ENCODE results near the gene CDH4. TPM values are rescaled to one million over a fixed set of nuclear protein-coding genes. Genes with fewer than 3 reads are reported as not detected.

The CDH4 gene
- total RNA-seq, 1 experiment from 2014 or later = not detected

- no peak for TF ChIP-seq CTCF (IDR thresholded peaks at IDR 0.05; ENCODE audit: insufficient read depth in 1 of 2, low read depth in 1 of 2, low read length in 1 of 2, severe bottlenecking in 1 of 2, unreplicated experiment in 1 of 2)
- Histone ChIP-seq H3K27me3 (replicated peaks; ENCODE audit: control insufficient read depth, insufficient read depth, low read length) (no peaks in the 10 kb centered on the region), H3K36me3 (ENCODE audit: control insufficient read depth, insufficient read depth, low read length) (no peaks in the 10 kb centered on the region), H3K4me3 (ENCODE audit: low read depth, low read length) (no peak overlapping the region), H3K4me1 (no peaks in the 10 kb centered on the region; the same call in 1 of the 2 replicates), H3K9me3 (peaks cover 10% of the 10 kb centered on the region; the same call in 1 of the 2 replicates)
- Mint-ChIP-seq H3K4me3 (ENCODE audit: unreplicated experiment) (no peak overlapping the region), H3K4me1 (ENCODE audit: low read depth, unreplicated experiment) (no peaks in the 10 kb centered on the region), H3K27me3 (ENCODE audit: insufficient read depth, unreplicated experiment) (peaks cover 3% of the 10 kb centered on the region), H3K9me3 (ENCODE audit: unreplicated experiment) (peaks cover 28% of the 10 kb centered on the region), H3K36me3 (ENCODE audit: insufficient read depth, unreplicated experiment) (no peaks in the 10 kb centered on the region), H3K27ac (ENCODE audit: unreplicated experiment) (no peak overlapping the region)
- CTCF ChIA-PET = no interaction called here
- no TSS peak for BruUV-seq (replicated peaks)
- intact Hi-C loops (cut with micrococcal nuclease; ENCODE audit: unreplicated experiment) = no loop called here
- POLR2A ChIA-PET = no interaction called here
- DNase-seq = no peak
These were observed 4.3 kb downstream of the CDH4 start for GRCh38 chr20:61256365-61256764.

GRCh38 chr20:61256824-61257223 is 4.8 kb downstream of the CDH4 start:
- no peaks in the 10 kb centered on the region for H3K27me3 ChIP-seq (replicated peaks; ENCODE audit: control insufficient read depth, insufficient read depth, low read length)
- H3K4me1 ChIP-seq = no peaks in the 10 kb centered on the region; the same call in 1 of the 2 replicates
- no peak for DNase-seq
- no peaks in the 10 kb centered on the region for H3K36me3 ChIP-seq (ENCODE audit: control insufficient read depth, insufficient read depth, low read length)
- H3K36me3 Mint-ChIP-seq (ENCODE audit: insufficient read depth, unreplicated experiment) = no peaks in the 10 kb centered on the region
- H3K4me3 Mint-ChIP-seq (ENCODE audit: unreplicated experiment) = no peak overlapping the region
- H3K9me3 ChIP-seq = peaks cover 7% of the 10 kb centered on the region; the same call in 1 of the 2 replicates
- CTCF ChIA-PET = no interaction called here
- H3K4me3 ChIP-seq (ENCODE audit: low read depth, low read length) = no peak overlapping the region
- no peak overlapping the region for H3K27ac Mint-ChIP-seq (ENCODE audit: unreplicated experiment)
- no peak for TF ChIP-seq CTCF (IDR thresholded peaks at IDR 0.05; ENCODE audit: insufficient read depth in 1 of 2, low read depth in 1 of 2, low read length in 1 of 2, severe bottlenecking in 1 of 2, unreplicated experiment in 1 of 2)
- intact Hi-C loops (cut with micrococcal nuclease; ENCODE audit: unreplicated experiment) = no loop called here
- no peaks in the 10 kb centered on the region for H3K4me1 Mint-ChIP-seq (ENCODE audit: low read depth, unreplicated experiment)
- no TSS peak for BruUV-seq (replicated peaks)
- H3K9me3 Mint-ChIP-seq (ENCODE audit: unreplicated experiment) = peaks cover 28% of the 10 kb centered on the region
- POLR2A ChIA-PET = no interaction called here
- H3K27me3 Mint-ChIP-seq (ENCODE audit: insufficient read depth, unreplicated experiment) = peaks cover 5% of the 10 kb centered on the region

- Histone ChIP-seq H3K9me3 (peaks cover 7% of the 10 kb centered on the region; the same call in 1 of the 2 replicates), H3K4me1 (no peaks in the 10 kb centered on the region; the same call in 1 of the 2 replicates), H3K4me3 (ENCODE audit: low read depth, low read length) (no peak overlapping the region), H3K27me3 (replicated peaks; ENCODE audit: control insufficient read depth, insufficient read depth, low read length) (no peaks in the 10 kb centered on the region), H3K36me3 (ENCODE audit: control insufficient read depth, insufficient read depth, low read length) (no peaks in the 10 kb centered on the region)
- no peak overlapping the region for H3K27ac Mint-ChIP-seq (ENCODE audit: unreplicated experiment)
- no peak for DNase-seq
- ChIA-PET POLR2A (no interaction called here), CTCF (no interaction called here)
- H3K4me1 Mint-ChIP-seq (ENCODE audit: low read depth, unreplicated experiment) = no peaks in the 10 kb centered on the region
- peaks cover 5% of the 10 kb centered on the region for H3K27me3 Mint-ChIP-seq (ENCODE audit: insufficient read depth, unreplicated experiment)
- intact Hi-C loops (cut with micrococcal nuclease; ENCODE audit: unreplicated experiment) = no loop called here
- H3K36me3 Mint-ChIP-seq (ENCODE audit: insufficient read depth, unreplicated experiment) = no peaks in the 10 kb centered on the region
- H3K4me3 Mint-ChIP-seq (ENCODE audit: unreplicated experiment) = no peak overlapping the region
- BruUV-seq (replicated peaks) = no TSS peak
- no peak for TF ChIP-seq CTCF (IDR thresholded peaks at IDR 0.05; ENCODE audit: insufficient read depth in 1 of 2, low read depth in 1 of 2, low read length in 1 of 2, severe bottlenecking in 1 of 2, unreplicated experiment in 1 of 2)
- H3K9me3 Mint-ChIP-seq (ENCODE audit: unreplicated experiment) = peaks cover 28% of the 10 kb centered on the region
These were observed 5.5 kb downstream of the CDH4 start for GRCh38 chr20:61257611-61258010.
